RPMI8226 (cell line): ENCODE data around the gene SNX6.
"Not testable (repeated sequence)": the region's sequence is repeated elsewhere in the genome, so short reads cannot be mapped to it uniquely, and the experiment has no call there.

Experiments
- DNase-seq: peaks from one replicate; pipeline ENCODE4 v3.0.0-alpha.2; 2015

SNX6 gene

DNA sequence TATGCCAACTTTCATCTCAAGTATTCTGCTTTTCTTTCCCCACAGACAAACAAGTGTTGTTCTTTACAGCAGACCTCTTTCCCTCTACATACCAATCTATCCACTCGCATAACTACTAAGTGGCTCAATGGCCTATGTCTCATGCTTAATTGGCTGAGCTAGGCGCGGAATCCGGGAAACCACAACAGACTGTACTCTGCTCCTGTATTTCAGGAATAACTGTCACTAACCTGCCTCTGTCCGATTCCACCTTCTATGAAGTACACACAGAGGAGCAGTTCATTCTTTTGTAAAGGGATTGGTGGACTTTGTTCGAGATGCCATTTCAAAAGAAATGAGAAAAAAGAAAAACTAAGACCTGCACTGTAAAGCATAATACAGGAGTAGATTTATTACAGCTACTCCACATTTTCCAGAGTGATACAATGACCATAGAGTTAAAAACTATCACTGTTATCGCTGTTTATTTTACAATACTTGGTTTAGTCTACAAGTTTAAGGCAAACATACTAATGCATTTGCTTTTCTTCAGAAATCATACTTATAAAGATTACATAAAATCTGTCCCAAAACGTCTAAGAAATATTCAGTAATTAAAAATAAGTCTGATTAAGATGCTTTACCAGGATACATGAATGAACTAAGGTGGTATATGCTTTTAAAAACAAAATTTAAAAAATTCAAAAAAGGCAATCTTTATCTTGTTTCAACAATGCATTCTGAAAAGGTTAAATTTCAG, 67.7 kb downstream of the SNX6 start:
- DNase-seq, result not testable (repeated sequence)

DNA sequence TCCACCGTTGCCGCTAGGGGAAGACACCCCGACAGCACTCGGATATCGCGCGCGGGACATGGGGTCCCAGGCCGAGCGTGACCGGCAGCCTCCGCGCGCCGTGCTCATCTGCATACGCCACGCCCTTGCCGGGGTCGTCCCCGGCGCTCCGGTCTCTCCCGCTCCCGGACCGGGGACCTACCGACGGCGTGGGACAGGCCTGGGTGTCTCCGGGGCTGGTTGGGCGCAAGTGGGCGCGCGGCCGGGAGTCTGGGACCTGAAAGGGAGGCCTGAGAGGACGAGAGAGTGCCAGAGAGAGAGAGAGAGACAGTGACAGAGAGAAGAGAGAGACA, 73.5 kb downstream of the SNX6 start:
- DNase-seq, result not testable (repeated sequence)

DNA sequence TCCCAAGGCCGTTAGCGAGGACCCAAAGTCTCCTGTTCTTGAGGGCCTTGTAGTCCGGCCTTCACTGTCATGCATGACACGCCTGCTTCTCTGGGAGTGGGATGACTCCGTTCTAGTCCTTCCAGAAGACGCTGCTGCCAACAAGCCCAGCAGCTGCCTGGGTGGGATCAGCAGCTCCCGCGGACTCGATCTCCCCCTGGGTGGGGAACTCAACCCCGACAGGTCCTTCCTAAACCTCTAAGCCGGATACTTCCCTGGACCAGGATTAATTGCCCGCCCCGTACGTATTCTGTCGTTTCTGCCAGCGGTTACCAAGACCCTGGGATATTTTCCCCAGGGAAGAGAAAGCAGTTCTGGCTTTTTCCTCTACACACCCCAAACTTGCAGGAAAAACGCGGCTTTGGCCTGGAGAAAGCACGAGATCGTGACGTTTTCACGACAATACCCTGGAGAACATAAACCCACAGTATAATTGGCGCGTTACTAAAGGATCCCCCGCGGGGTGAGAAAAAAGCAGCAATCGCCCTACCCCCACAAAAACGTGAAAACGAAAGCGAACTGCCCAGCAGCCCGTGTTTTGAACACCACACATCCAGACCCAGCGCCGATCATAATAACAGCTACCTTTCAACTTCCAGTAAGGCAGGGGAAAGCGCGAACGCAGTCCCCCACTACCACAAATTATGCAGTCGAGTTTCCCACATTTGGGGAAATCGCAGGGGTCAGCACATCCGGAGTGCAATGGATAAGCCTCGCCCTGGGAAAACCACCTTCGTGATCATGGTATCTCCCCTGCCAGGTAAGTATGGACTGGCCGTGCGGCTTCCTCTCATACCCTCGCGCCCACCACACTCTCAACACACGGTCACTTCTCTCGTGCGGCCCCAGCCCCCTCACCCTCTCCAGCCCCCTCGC, 74.1 kb downstream of the SNX6 start:
- not testable (repeated sequence) for DNase-seq

DNA sequence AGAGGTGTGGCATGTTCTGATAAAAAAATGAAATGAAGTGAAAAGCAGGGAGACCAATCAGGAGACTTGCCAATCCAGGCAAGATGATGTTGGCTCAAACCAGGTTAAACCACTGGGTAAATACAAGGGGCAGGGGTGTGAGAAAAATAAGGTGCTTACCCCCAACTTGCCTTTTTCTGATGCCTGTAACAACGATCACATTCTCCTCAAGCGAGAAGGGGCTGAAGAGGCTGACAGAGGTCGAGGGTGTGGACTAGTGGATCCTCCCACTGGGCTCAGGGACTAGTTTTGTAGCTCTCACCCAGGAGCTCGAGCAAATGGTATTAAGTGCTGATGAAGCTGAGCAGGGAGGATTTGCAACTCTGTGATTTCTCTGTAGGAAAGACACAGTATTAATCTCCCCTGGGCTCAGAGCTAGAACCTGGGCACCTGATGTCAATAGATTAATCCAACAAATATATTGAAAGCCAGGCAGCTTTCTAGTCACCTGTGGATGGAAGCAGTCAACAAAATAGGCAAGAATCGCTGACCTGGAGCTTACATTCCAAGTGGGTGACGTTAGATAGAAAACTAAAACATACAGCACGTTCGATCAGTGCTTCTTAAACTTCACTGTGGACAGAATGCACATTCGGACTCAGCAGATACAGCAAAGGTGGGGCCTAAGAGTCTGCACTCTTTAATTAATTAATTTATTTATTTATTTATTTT, 75.3 kb downstream of the SNX6 start:
- peak; percentile 35 for DNase-seq

DNA sequence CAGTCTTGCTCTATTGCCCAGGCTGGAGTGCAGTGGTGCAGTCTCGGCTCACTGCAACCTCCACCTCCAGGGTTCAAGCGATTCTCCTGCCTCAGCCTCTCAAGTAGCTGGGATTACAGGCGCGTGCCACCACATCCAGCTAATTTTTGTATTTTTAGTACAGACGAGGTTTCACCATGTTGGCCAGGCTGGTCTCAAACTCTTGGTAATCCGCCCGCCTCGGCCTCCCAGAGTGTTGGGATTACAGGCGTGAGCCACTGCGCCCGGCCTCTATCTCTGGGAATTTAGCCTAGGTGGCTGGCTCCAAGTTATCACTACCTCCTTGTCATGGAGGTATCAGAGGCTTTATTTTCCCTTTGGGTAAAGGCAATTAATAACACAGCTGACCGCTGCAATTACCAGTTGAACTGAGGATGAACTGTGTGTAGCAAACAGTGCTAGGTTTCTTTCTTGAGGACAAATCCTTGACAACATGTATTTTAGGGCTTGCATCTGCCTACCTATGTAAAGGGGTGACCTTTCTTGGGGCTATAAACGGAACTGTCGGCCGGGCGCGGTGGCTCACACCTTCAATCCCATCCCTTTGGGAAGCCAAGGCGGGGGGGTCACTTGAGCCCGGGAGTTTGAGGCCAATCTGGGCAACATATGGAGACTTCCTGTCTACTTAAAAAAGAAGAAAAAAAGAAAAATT, 80.5 kb downstream of the SNX6 start:
- not testable (repeated sequence) for DNase-seq

DNA sequence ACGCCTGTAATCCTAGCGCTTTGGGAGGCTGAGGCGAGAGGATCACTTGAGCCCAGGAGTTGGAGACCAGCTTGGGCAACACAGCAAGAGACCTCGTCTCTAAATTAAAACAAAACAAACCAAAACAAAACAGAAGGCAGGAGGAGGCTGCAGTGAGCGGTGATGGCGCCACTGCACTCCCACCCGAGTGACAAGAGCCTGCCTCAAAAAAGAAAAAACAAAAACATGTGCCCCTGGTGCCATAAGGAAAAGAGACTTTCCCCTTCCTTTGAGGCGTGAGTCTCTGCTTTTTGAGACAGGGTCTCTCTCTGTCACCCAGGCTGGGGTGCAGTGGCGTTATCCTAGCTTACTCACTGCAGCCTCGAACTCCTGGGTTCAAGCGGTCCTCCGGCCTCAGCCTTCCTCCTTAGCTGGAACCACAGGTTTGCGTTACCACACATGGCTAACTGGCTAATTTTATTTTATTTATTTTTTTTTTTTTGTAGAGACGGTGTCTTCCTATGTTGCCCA, 81.4 kb downstream of the SNX6 start:
- no peak for DNase-seq

- not testable (repeated sequence) for DNase-seq
These were observed 82.8 kb downstream of the SNX6 start for GRCh38 chr14:34547136-34547520.

DNA sequence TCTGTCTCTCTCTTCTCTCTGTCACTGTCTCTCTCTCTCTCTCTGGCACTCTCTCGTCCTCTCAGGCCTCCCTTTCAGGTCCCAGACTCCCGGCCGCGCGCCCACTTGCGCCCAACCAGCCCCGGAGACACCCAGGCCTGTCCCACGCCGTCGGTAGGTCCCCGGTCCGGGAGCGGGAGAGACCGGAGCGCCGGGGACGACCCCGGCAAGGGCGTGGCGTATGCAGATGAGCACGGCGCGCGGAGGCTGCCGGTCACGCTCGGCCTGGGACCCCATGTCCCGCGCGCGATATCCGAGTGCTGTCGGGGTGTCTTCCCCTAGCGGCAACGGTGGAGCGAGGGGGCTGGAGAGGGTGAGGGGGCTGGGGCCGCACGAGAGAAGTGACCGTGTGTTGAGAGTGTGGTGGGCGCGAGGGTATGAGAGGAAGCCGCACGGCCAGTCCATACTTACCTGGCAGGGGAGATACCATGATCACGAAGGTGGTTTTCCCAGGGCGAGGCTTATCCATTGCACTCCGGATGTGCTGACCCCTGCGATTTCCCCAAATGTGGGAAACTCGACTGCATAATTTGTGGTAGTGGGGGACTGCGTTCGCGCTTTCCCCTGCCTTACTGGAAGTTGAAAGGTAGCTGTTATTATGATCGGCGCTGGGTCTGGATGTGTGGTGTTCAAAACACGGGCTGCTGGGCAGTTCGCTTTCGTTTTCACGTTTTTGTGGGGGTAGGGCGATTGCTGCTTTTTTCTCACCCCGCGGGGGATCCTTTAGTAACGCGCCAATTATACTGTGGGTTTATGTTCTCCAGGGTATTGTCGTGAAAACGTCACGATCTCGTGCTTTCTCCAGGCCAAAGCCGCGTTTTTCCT, 83.4 kb downstream of the SNX6 start:
- DNase-seq, result not testable (repeated sequence)

DNA sequence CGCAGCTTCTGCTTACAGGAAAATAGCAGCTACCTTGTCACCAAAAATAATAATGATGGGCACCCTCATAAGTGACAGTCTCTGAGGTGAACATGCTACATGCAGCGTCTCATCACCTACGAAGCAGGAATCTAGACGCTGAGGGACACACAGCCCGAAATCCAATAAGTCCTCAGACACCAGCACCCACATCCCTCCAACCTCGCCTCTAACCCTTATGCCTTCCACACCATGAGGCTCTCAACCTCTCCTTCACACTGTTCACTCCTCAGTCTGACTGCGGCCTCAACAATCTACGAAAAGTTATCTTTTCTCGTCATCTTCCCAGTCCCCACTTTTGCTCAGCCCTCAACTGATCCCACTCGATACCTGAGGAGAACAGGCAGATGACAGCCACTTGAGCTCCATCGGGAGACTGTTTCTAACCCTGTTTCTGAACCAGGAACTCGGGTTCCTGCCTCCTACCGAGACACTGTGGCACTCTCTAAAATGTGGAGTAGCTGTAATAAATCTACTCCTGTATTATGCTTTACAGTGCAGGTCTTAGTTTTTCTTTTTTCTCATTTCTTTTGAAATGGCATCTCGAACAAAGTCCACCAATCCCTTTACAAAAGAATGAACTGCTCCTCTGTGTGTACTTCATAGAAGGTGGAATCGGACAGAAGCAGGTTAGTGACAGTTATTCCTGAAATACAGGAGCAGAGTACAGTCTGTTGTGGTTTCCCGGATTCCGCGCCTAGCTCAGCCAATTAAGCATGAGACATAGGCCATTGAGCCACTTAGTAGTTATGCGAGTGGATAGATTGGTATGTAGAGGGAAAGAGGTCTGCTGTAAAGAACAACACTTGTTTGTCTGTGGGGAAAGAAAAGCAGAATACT, 89.5 kb downstream of the SNX6 start:
- DNase-seq, result not testable (repeated sequence)

DNA sequence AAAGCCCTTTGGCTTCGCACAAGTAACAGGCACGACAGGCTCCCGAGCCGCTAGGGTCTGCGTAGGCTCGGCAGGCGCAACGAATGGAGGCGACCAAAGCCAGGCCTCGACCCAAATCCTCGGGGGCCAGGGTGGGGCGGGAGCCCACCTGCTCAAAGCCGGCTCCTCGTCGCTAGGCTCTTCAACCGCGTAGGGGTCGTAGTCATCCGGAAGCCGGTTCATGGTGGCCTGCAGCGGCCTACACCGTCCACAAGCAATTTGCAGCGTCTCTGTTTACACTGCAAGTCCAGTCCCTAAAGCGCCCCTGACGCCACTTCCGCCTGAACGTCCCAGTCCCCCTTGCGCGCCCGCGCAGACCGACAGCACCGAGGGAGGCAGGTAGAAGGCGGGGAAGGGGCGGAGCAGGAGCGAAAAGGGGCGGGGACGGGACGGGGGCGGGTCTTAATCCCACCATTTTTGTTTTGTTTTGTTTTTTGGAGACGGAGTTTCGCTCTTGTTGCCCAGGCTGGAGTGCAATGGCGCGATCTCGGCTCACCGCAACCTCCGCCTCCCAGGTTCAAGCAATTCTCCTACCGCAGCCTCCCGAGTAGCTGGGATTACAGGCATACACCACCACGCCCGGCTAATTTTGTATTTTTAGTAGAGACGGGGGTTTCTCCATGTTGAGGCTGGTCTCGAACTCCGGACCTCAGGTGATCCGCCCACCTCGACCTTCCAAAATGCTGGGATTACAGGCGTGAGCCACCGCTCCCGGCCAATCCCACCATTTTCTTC, 90.4 kb downstream of the SNX6 start, which contains the start of gene EAPP:
EAPP (minus strand) TSS at position 295 of the 774 bp plus-strand sequence; CDS start at position 222, 73 bp downstream.
- DNase-seq, result peak; percentile 94

GRCh38 chr14:34538871-34539406, 91.0 kb downstream of the SNX6 start:
- no peak for DNase-seq

GRCh38 chr14:34538096-34538495, 91.9 kb downstream of the SNX6 start:
- DNase-seq, result not testable (repeated sequence)

GRCh38 chr14:34537677-34538009, 92.3 kb downstream of the SNX6 start:
- no peak for DNase-seq

- DNase-seq, result no peak
These were observed 92.8 kb downstream of the SNX6 start for GRCh38 chr14:34536951-34537676.

GRCh38 chr14:34527591-34527990, 102.4 kb downstream of the SNX6 start:
- no peak for DNase-seq

- DNase-seq, result not testable (repeated sequence)
These were observed 105.7 kb downstream of the SNX6 start for GRCh38 chr14:34524216-34524615.

- no peak for DNase-seq
These were observed 107.5 kb downstream of the SNX6 start for GRCh38 chr14:34522496-34522895.

- not testable (repeated sequence) for DNase-seq
These were observed 108.9 kb downstream of the SNX6 start for GRCh38 chr14:34521071-34521470.
